ENCODE results near the gene CSTPP1. TPM values are rescaled to one million over a fixed set of nuclear protein-coding genes. Genes with fewer than 3 reads are reported as not detected.
"Not testable (repeated sequence)": the region's sequence is repeated elsewhere in the genome, so short reads cannot be mapped to it uniquely, and the experiment has no call there.

The CSTPP1 gene
- total RNA-seq, 6 experiments from 2014 or later, result 3.3 to 7.5 (median 4.6) TPM

DNA sequence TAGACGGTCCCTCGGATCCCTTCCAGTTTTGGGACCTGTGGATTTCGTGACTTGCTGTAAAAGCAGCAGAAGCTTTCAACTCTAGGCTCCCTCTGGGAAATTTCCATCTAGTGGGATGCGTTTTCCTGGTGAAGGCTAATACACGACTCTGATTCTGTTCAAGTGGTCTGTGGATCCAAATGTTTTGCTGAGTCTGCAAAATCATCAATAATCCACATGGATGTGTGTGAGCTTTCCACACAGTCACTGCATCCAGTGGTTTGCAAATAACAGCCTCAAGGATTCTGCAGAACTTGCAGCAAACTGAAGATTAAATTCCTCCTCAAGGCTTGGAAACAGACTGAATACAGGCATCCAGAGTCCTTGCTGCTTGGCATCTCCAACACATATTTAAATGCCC, 266.0 kb downstream of the CSTPP1 start:
- DNase-seq, result no peak
- intact Hi-C loops (cut with DNase I), result loop anchor here in 1 of 2 donors (10.0 kb wide), 1 partner anchor 58 kb away; no protein-coding TSS in a partner anchor
- Histone ChIP-seq H3K27me3 (no peaks in the 10 kb centered on the region), H3K9me3 (no peaks in the 10 kb centered on the region), H3K27ac (no peak overlapping the region), H3K4me3 (no peak overlapping the region), H3K36me3 (no peaks in the 10 kb centered on the region), H3K4me1 (no peaks in the 10 kb centered on the region)
- TF ChIP-seq POLR2A (IDR thresholded peaks at IDR 0.05), result no peak
- TF ChIP-seq, protein P1, sequence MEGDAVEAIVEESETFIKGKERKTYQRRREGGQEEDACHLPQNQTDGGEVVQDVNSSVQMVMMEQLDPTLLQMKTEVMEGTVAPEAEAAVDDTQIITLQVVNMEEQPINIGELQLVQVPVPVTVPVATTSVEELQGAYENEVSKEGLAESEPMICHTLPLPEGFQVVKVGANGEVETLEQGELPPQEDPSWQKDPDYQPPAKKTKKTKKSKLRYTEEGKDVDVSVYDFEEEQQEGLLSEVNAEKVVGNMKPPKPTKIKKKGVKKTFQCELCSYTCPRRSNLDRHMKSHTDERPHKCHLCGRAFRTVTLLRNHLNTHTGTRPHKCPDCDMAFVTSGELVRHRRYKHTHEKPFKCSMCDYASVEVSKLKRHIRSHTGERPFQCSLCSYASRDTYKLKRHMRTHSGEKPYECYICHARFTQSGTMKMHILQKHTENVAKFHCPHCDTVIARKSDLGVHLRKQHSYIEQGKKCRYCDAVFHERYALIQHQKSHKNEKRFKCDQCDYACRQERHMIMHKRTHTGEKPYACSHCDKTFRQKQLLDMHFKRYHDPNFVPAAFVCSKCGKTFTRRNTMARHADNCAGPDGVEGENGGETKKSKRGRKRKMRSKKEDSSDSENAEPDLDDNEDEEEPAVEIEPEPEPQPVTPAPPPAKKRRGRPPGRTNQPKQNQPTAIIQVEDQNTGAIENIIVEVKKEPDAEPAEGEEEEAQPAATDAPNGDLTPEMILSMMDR (IDR thresholded peaks at IDR 0.05), result no peak
- no peak for ATAC-seq
- WGBS (ENCODE audit: insufficient coverage, low coverage, low lambda C conversion rate, missing lambda C conversion rate), result 75% methylated on average over 3 of the region's 5 CpGs

DNA sequence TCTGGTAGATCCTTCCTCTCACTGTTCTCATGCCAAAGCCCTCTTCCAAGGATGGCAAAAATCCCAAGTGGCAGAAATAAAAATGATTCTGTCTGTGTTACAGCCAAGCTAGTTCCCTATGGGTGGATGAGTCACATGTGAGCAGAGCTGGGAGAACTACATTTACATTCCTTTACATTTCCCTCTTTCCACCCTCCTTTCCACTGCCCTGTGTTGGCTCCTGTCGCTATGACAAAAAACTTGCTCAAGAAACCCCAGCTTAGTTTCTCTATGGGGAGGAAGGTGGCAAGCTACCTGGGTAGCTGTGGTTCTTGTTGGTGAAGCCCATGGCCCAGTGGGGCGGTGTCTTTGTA, 268.1 kb downstream of the CSTPP1 start:
- Histone ChIP-seq H3K9me3 (no peaks in the 10 kb centered on the region), H3K36me3 (no peaks in the 10 kb centered on the region), H3K27me3 (no peaks in the 10 kb centered on the region), H3K4me1 (peaks cover 0 to 8% (median 0%) of the 10 kb centered on the region in 4 donors), H3K27ac (no peak overlapping the region), H3K4me3 (no peak overlapping the region)
- DNase-seq (no peak), ATAC-seq (no peak)
- intact Hi-C loops (cut with DNase I), result loop anchor here in 1 of 2 donors (10.0 kb wide), 1 partner anchor 60 kb away; no protein-coding TSS in a partner anchor
- no peak for TF ChIP-seq POLR2A (IDR thresholded peaks at IDR 0.05)
- TF ChIP-seq, protein P1 (IDR thresholded peaks at IDR 0.05), result no peak
- 78% methylated on average over 2 of the region's 2 CpGs for WGBS (ENCODE audit: insufficient coverage, low coverage, low lambda C conversion rate, missing lambda C conversion rate)

DNA sequence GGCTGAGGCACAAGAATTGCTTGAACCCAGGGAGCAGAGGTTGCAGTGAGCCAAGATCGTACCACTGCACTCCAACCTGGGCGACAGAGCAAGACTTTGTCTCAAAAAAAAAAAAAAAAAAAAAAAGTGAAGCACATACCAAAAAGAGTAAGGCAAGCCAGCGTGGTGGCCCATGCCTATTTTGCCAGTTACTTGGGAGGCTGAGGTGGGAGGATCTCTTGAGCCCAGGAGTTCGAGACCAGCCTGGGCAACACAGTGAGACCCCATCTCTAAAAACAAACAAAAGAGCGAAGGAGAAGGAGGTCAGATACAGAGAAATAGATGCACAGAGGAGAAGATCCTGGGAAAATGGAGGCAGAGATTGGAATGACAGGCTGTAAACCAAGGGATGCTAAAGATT, 270.0 kb downstream of the CSTPP1 start:
- H3K9me3 ChIP-seq, ATAC-seq, H3K36me3 ChIP-seq, H3K27me3 ChIP-seq, H3K4me3 ChIP-seq, H3K4me1 ChIP-seq, DNase-seq, H3K27ac ChIP-seq: not testable (repeated sequence)
- WGBS (ENCODE audit: insufficient coverage, low coverage, low lambda C conversion rate, missing lambda C conversion rate), result 91% methylated on average over 4 of the region's 5 CpGs
- intact Hi-C loops (cut with DNase I), result loop anchor here in 1 of 2 donors (10.0 kb wide), 1 partner anchor 62 kb away; no protein-coding TSS in a partner anchor

DNA sequence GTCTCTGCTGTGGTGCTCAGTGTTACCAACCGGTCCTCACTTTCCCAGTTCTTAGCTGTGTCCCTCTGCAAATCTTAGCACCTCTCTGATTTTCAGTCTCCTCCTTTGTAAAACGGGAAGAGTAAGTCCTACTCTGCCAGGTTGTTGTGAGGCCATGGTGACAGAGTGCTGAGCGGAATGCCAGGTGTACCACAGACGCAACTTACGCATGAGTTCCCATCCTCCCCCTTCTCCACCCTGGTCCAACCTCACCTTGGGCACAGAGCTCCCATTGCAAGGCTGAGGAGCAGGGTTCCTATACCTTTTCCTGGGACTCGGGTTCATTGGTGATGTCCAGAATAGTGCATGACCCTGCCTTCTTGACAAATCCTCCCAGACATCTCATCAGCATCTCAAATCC, 270.9 kb downstream of the CSTPP1 start:
- no peak for DNase-seq
- 95% methylated on average over 3 of the region's 6 CpGs for WGBS (ENCODE audit: insufficient coverage, low coverage, low lambda C conversion rate, missing lambda C conversion rate)
- Histone ChIP-seq H3K27me3 (no peaks in the 10 kb centered on the region), H3K4me3 (no peak overlapping the region), H3K4me1 (peaks cover 0 to 8% (median 0%) of the 10 kb centered on the region in 4 donors), H3K27ac (no peak overlapping the region), H3K36me3 (no peaks in the 10 kb centered on the region), H3K9me3 (no peaks in the 10 kb centered on the region)
- no peak for ATAC-seq
- intact Hi-C loops (cut with DNase I), result loop anchor here in 1 of 2 donors (10.0 kb wide), 1 partner anchor 63 kb away; no protein-coding TSS in a partner anchor
- TF ChIP-seq POLR2A (IDR thresholded peaks at IDR 0.05), result no peak
- TF ChIP-seq, protein P1 (IDR thresholded peaks at IDR 0.05), result no peak

DNA sequence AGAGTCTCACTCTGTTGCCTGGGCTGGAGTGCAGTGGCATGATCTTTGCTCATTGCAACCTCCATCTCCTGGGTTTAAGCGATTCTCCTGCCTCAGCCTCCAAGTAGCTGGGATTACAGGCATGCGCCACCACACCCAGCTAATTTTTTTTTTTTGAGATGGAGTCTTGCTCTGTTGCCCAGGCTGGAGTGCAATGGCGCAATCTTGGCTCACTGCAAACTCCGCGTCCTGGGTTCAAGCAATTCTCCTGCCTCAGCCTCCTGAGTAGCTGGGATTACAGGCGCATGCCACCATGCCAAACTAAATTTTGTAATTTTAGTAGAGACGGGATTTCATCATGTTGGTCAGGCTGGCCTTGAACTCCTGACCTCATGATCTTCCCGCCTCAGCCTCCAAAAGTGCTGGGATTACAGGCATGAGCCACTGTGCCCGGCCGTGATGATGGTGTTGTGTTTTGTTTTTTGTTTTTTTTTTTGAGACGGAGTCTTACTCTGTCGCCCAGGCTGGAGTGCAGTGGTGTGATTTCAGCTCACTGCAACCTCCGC, 271.5 kb downstream of the CSTPP1 start:
- not testable (repeated sequence) for DNase-seq
- intact Hi-C loops (cut with DNase I), result loop anchor here in 1 of 2 donors (10.0 kb wide), 1 partner anchor 63 kb away; no protein-coding TSS in a partner anchor
- peak in 1 of 4 donors; percentile 39 for ATAC-seq

More for the DNA sequence above, 271.5 kb downstream of the CSTPP1 start:
- H3K9me3 ChIP-seq, H3K4me1 ChIP-seq, H3K27me3 ChIP-seq, H3K27ac ChIP-seq, H3K4me3 ChIP-seq, H3K36me3 ChIP-seq: not testable (repeated sequence)
- WGBS (ENCODE audit: insufficient coverage, low coverage, low lambda C conversion rate, missing lambda C conversion rate), result 49% methylated on average over 9 of the region's 13 CpGs

Data from right lobe of liver (tissue), 6 donors.